HG03521 (cell line): Measurements from ENCODE around the gene ZFPM1.

Experiments
- ATAC-seq: cut with Tn5 transposase; IDR thresholded peaks from one replicate; pipeline ENCODE4 v1.9.1; 2021; ENCODE audit warnings: mild to moderate bottlenecking, moderate library complexity; ENCODE audit not compliant: unreplicated experiment

ZFPM1 gene

GRCh38 chr16:88433632-88434352, 19.3 kb upstream of the ZFPM1 start:
- ATAC-seq: no peak

- ATAC-seq: no peak
Measured at GRCh38 chr16:88434353-88434690, 18.8 kb upstream of the ZFPM1 start.

- no peak for ATAC-seq
Measured at GRCh38 chr16:88434746-88435145, 18.3 kb upstream of the ZFPM1 start.

- no peak for ATAC-seq
Measured at GRCh38 chr16:88435437-88436355, 17.4 kb upstream of the ZFPM1 start.

- no peak for ATAC-seq
Measured at GRCh38 chr16:88436796-88437195, 16.3 kb upstream of the ZFPM1 start.

- ATAC-seq: no peak
Measured at GRCh38 chr16:88437367-88437964, 15.6 kb upstream of the ZFPM1 start.

- ATAC-seq: no peak
Measured at GRCh38 chr16:88438084-88438870, 14.8 kb upstream of the ZFPM1 start.

GRCh38 chr16:88439016-88439415, 14.1 kb upstream of the ZFPM1 start:
- no peak for ATAC-seq

GRCh38 chr16:88439706-88440105, 13.4 kb upstream of the ZFPM1 start:
- ATAC-seq: no peak

GRCh38 chr16:88440111-88440510, 13.0 kb upstream of the ZFPM1 start:
- ATAC-seq: no peak

- ATAC-seq: no peak
Measured at GRCh38 chr16:88440686-88441405, 12.2 kb upstream of the ZFPM1 start.

- ATAC-seq: no peak
Measured at GRCh38 chr16:88441460-88441859, 11.6 kb upstream of the ZFPM1 start.

- no peak for ATAC-seq
Measured at GRCh38 chr16:88442383-88442726, 10.7 kb upstream of the ZFPM1 start.

- ATAC-seq: peak; percentile 57
Measured at GRCh38 chr16:88442727-88443576, 10.1 kb upstream of the ZFPM1 start.

GRCh38 chr16:88444826-88445582, 8.1 kb upstream of the ZFPM1 start:
- ATAC-seq: no peak

GRCh38 chr16:88445583-88445960, 7.5 kb upstream of the ZFPM1 start:
- ATAC-seq: no peak

GRCh38 chr16:88446061-88446460, 7.0 kb upstream of the ZFPM1 start:
- no peak for ATAC-seq

GRCh38 chr16:88446736-88447135, 6.3 kb upstream of the ZFPM1 start:
- ATAC-seq: no peak

- ATAC-seq: no peak
Measured at GRCh38 chr16:88447881-88448280, 5.2 kb upstream of the ZFPM1 start.
